Activated CD4-positive, CD25-positive, alpha-beta regulatory T cell (primary cell): Measurements from ENCODE around the gene KRTAP7-1.

Source experiments
- DNase-seq, 4 experiments: peaks; one replicate each; lab custom pipeline; 2025; lab: John Stamatoyannopoulos, UW

The KRTAP7-1 gene, protein sequence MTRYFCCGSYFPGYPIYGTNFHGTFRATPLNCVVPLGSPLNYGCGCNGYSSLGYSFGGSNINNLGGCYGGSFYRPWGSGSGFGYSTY

GRCh38 chr21:30829659-30830058 lies at the start of gene KRTAP7-1:
Gene KRTAP7-1 (minus strand): TSS chr21:30829759. CDS start chr21:30829698, 61 bp downstream.
- no peak for DNase-seq

DNA sequence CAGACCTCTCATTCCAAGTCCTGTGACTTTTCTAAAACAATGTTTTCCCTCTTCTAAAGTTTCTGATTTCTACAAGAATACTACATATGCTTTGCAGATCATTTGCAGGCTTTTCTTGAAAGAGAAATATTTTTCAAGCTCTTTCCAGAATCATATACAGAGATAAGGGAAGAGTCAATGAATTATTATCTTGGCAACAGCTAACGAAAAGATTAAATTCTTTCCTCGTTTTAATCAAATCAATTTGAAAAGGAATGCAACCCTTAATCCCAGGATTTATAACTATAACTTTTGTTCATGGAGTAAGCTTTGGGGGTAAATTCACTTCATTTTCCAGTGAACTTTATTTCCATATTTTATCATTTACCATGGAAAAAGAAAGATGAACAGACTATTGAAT lies 45.0 kb upstream of the KRTAP7-1 start:
- DNase-seq: no peak

- no peak for DNase-seq
Measured at GRCh38 chr21:30847627-30848500, 18.3 kb upstream of the KRTAP7-1 start.

- DNase-seq: no peak
Measured at GRCh38 chr21:30842990-30843389, 13.4 kb upstream of the KRTAP7-1 start.

DNA sequence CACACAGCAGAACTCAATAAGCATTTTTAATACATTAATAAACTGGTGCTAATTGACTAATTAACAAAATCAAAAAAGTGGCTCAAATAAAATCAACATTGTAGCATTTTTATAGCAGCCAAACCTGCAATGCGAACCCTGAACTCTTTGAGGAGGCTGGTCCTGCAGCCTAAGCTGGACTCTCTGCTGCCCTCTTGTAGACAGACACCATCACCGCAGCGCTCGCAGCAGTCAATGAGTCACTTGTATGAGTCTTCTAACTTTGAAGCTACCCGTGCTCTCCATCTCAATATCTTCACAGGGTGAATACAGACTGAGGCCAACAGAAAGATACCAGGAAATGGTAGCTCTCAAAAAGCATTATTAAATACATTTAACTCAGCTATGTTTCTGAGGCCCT lies 9.7 kb upstream of the KRTAP7-1 start:
- DNase-seq: no peak

DNA sequence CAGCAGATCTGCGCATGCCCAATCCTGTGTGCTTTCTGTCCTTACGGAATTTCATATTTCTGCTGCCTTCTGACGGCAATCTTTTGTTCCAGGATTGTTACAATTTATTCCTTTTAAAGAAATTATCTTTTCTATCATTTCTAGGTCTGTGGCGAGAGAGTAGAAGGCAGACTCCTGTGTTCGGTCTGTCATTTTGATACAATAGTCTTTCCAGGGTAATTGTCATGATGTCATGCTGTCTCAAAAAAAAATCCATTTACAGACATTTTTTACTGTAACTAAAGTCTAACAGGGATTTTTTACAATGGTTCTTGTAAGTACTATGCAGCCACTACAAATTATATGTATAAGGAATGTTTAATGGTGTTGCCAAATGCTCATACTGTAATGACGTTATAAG lies 9.0 kb upstream of the KRTAP7-1 start:
- no peak for DNase-seq

GRCh38 chr21:30831194-30831765 lies 1.7 kb upstream of the KRTAP7-1 start:
- no peak for DNase-seq

DNA sequence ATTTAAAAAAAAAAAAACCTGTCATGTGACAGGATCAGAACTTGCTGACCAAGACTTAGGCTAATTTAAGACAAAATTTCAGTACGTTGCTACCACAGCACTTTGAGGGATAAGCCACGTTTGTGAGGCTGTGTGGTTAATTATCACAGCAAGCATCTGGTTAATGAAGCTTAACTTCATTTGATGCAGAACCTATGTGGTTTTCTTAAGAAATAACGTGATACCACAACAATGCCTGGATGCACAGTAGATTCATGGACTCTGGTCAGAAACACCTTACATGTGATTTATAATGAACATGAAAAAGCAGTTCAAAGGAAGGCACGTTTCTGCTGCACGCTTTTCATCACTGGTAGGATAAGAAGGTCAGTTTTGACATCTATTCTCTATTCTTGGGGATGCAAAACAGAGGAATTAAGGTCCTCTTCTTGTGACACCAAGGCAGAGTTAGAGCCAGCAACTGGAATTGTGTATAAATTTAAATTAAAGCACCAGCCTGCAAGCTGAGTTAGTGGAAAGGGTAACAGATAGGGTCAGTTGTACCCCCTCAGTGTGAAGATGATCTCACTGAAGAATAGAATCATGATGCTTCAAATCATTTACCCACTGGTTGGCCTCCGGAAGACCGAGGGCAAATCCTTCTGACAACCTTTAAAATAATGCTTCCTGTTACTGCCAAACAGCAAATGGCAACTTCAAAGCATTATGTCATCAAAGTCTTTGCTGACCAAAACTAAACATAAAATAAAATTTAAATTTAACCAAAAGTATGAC lies 10.5 kb downstream of the KRTAP7-1 start:
- no peak for DNase-seq

DNA sequence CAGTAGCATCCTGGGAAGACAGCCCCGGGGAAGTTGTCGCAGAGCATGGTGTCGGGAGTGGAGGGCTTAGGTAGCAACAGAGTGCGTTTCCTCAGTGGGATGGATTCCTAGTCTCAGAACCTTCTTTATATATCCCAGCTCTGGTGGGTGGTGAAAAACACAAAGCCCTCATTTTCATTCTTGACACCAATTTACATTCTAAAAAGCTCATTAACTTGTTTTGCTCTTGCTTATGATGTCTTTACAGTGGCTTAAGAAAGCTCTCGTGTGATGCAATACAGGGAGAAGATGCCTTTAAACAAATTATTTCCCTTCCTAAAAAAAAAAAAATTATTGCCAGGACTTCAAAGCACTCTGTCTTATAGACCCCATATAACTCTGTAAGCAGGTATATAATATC lies 16.4 kb downstream of the KRTAP7-1 start, which contains the start of gene KRTAP8-1:
Gene KRTAP8-1 (minus strand): TSS at position 101 of the 400 bp plus-strand sequence. CDS start 54 bp downstream, at position 47.
- no peak for DNase-seq

- no peak for DNase-seq
Measured at GRCh38 chr21:30800605-30801004, 29.0 kb downstream of the KRTAP7-1 start.

GRCh38 chr21:30793581-30794314 lies 35.8 kb downstream of the KRTAP7-1 start:
- no peak for DNase-seq

GRCh38 chr21:30779249-30779648 lies 50.3 kb downstream of the KRTAP7-1 start:
- no peak for DNase-seq
